GM12878 (cell line): ENCODE data around the gene PRR5. TPM values are rescaled to one million over a fixed set of nuclear protein-coding genes. Genes with fewer than 3 reads are reported as not detected.

ENCODE experiments used
- ATAC-seq: fragments of 200-7000 bp; cut with Tn5 transposase; 3 replicates; pipeline ENCODE4 v1.9.1; 2020; ENCODE audit warnings: mild to moderate bottlenecking, moderate library complexity
- BruUV-seq: library from RNA; stranded (reverse); fragments of 400-500 nt; replicated peaks from 2 replicates; lab custom pipeline; 2021; lab: Mats Ljungman, UMichigan
- CTCF ChIA-PET: fragments of 300-600 bp; sonication (Branson Sonifier 250); formaldehyde crosslinking; extraction: SDS; loops from one replicate; lab custom pipeline; 2021; ENCODE audit warnings: inconsistent platforms; lab: Yijun Ruan, JAX
- POLR2A ChIA-PET: fragments of 350-600 bp; formaldehyde crosslinking; extraction: SDS; loops from one replicate; lab custom pipeline; 2021; ENCODE audit warnings: inconsistent platforms; lab: Charles Lee
- RAD21 ChIA-PET: fragments of 300-600 bp; sonication (Branson Sonifier 250); formaldehyde crosslinking; loops from one replicate; lab custom pipeline; 2023; ENCODE audit warnings: antibody characterized with exemption; ENCODE audit not compliant: unreplicated experiment; lab: Charles Lee
- SMC1A ChIA-PET: fragments of 300-600 bp; sonication (Branson Sonifier 250); formaldehyde crosslinking; loops from one replicate; lab custom pipeline; 2023; ENCODE audit not compliant: unreplicated experiment, uncharacterized antibody; lab: Charles Lee
- DNase-seq: peaks from one replicate; pipeline ENCODE4 v3.0.0-alpha.2; 2011; ENCODE audit warnings: low read depth, low spot score
- FAIRE-seq: peaks from 3 replicates; lab custom pipeline; 2011; peaks lifted over from hg19 to GRCh38; lab: Jason Lieb, UNC
- H2AFZ ChIP-seq: 2 replicates; pipeline ENCODE4 v1.6.0; 2011; ENCODE audit warnings: low read depth, low read length, control low read depth; ENCODE audit not compliant: control insufficient read depth
- H3K27ac ChIP-seq: 2 replicates; pipeline ENCODE4 v1.5.1; 2011; ENCODE audit warnings: control low read depth; ENCODE audit not compliant: control insufficient read depth, insufficient read depth
- H3K27me3 ChIP-seq, 2 experiments: replicated peaks in 1 of 2; 2 replicates each; pipeline versions ENCODE4 v1.6.0 to v1.6.1; 2011; ENCODE audit warnings: low read length in 1 of 2; ENCODE audit not compliant: control insufficient read depth in 2 of 2, insufficient read depth in 2 of 2
- H3K36me3 ChIP-seq, 2 experiments: 2 replicates each; pipeline ENCODE4 v1.5.1; 2011; ENCODE audit warnings: low read length in 1 of 2; ENCODE audit not compliant: control insufficient read depth in 2 of 2, insufficient read depth in 2 of 2
- H3K4me1 ChIP-seq: 2 replicates; pipeline ENCODE4 v1.6.1; 2011; ENCODE audit warnings: mild to moderate bottlenecking, low read length, moderate library complexity, mixed read lengths; ENCODE audit not compliant: control insufficient read depth, insufficient read depth
- H3K4me2 ChIP-seq: 2 replicates; pipeline ENCODE4 v1.6.0; 2011; ENCODE audit warnings: control low read depth; ENCODE audit not compliant: control insufficient read depth, insufficient read depth
- H3K4me3 ChIP-seq: fragments of 200-600 bp; sonication (generic); 2 replicates; pipeline ENCODE4 v1.5.1; 2016
- H3K79me2 ChIP-seq: 2 replicates; pipeline ENCODE4 v1.6.0; 2011; ENCODE audit warnings: low read length; ENCODE audit not compliant: control insufficient read depth, insufficient read depth
- H3K9ac ChIP-seq: 2 replicates; pipeline ENCODE4 v1.8.0; 2011; ENCODE audit warnings: low read length, control low read depth, mixed read lengths; ENCODE audit not compliant: control insufficient read depth, insufficient read depth
- H3K9me3 ChIP-seq: replicated peaks from 3 replicates; pipeline ENCODE4 v1.5.1; 2011; ENCODE audit warnings: mild to moderate bottlenecking, low read length; ENCODE audit not compliant: control insufficient read depth, insufficient read depth
- H4K20me1 ChIP-seq: 2 replicates; pipeline ENCODE4 v1.6.0; 2011; ENCODE audit not compliant: control insufficient read depth, insufficient read depth
- NFYB ChIP-seq: IDR thresholded peaks from 2 replicates; pipeline ENCODE4 v1.6.1; 2011; ENCODE audit warnings: low read depth, mild to moderate bottlenecking, low read length, improper control_type of control experiment, moderate library complexity; ENCODE audit not compliant: insufficient read depth
- PML ChIP-seq: IDR thresholded peaks from 2 replicates; pipeline ENCODE4 v1.6.1; 2012; ENCODE audit warnings: low read length, inconsistent platforms
- POLR2A ChIP-seq: IDR thresholded peaks from 2 replicates; pipeline ENCODE4 v1.6.1; 2011; ENCODE audit warnings: low read depth, mild to moderate bottlenecking, low read length
- SRF ChIP-seq, 2 experiments: IDR thresholded peaks; 2 replicates each; pipeline ENCODE4 v1.6.1; 2011; ENCODE audit warnings: low read depth in 2 of 2, low read length in 2 of 2, mild to moderate bottlenecking in 1 of 2, moderate library complexity in 1 of 2
- WGBS: methylation state at CpG from one replicate; pipeline ENCODE4 v1.1.6; 2016; ENCODE audit warnings: low lambda C conversion rate; ENCODE audit not compliant: insufficient replicate concordance, insufficient coverage; ENCODE audit errors: missing lambda C conversion rate; 5-methylcytosine and 5-hydroxymethylcytosine counted together
- in situ Hi-C: fragments of 300-500 bp; cut with MboI; formaldehyde crosslinking; loops from 9 replicates; pipeline ENCODE4 v1.14.3; 2018; ENCODE audit warnings: mixed read lengths
- intact Hi-C: fragments of 100-400 bp; cut with micrococcal nuclease; formaldehyde crosslinking; loops from one replicate; pipeline ENCODE4 v1.14.2; 2022; ENCODE audit not compliant: unreplicated experiment
- polyA plus RNA-seq, 11 experiments: library from polyadenylated mRNA; depleted of rRNA in 4 of 11; unstranded in 6 of 11; stranded (reverse) in 5 of 11; fragments of >200 nt; fragmentation: Nextera tagmentation in 4 of 11; fragmentation: Illumina TruSeq in 1 of 11; extraction: Ambion mirVana in 4 of 11; extraction: Trizol in 1 of 11; gene quantifications; 1 replicate in 1 of 11; 2 replicates in 10 of 11; pipeline versions ENCODE4 v1.2.1 to v1.2.3, GENCODE V29; 2011 to 2016; ENCODE audit warnings: inconsistent platforms in 2 of 11, missing spikeins in 2 of 11, low read depth in 1 of 11
- total RNA-seq, 4 experiments: library from RNA; depleted of rRNA in 3 of 4; stranded (reverse); fragments of >200 nt in 3 of 4; fragmentation: Illumina TruSeq in 1 of 4; extraction: Trizol in 1 of 4; gene quantifications; 2 replicates each; pipeline versions ENCODE4 v1.2.1 to v1.2.3, GENCODE V29; 2013 to 2021

Gene PRR5
- total and polyA plus RNA-seq, 10 of the 15 experiments (the other 5 are each of a cell fraction or from before 2014, with no cell fraction given), result 0.03 to 9.4 (median 1.5) TPM

- H3K4me1 ChIP-seq, result peaks cover 4% of the 10 kb centered on the region
- H2AFZ ChIP-seq, result no peak overlapping the region
- FAIRE-seq, result no peak
- RAD21 ChIA-PET, result no interaction called here
- in situ Hi-C loops (no loop called here), intact Hi-C loops (no loop called here)
- H3K9me3 ChIP-seq, result no peaks in the 10 kb centered on the region
- SMC1A ChIA-PET, result no interaction called here
- H3K27me3 ChIP-seq, result no peaks in the 10 kb centered on the region
- no peak overlapping the region for H3K27ac ChIP-seq
- CTCF ChIA-PET, result no interaction called here
- no peaks in the 10 kb centered on the region for H4K20me1 ChIP-seq
- DNase-seq, result no peak
- H3K9ac ChIP-seq, result no peak overlapping the region
- POLR2A ChIA-PET, result no interaction called here
- H3K79me2 ChIP-seq, result no peaks in the 10 kb centered on the region
- no peaks in the 10 kb centered on the region; a peak in 1 of 4 replicates for H3K36me3 ChIP-seq
- no TSS peak for BruUV-seq
- no peak overlapping the region for H3K4me3 ChIP-seq
- ATAC-seq, result no peak
- 53% methylated on average over 2 of the region's 2 CpGs for WGBS
- H3K4me2 ChIP-seq, result no peak overlapping the region
- peak in 1 of 2 experiments; percentile 17; a peak in 1 of 4 replicates for TF ChIP-seq SRF (IDR thresholded peaks at IDR 0.05; ENCODE audit: low read depth in 2 of 2, low read length in 2 of 2)
- TF ChIP-seq POLR2A, result no peak
These were observed 20.6 kb downstream of the PRR5 start for GRCh38 chr22:44722611-44723010.

DNA sequence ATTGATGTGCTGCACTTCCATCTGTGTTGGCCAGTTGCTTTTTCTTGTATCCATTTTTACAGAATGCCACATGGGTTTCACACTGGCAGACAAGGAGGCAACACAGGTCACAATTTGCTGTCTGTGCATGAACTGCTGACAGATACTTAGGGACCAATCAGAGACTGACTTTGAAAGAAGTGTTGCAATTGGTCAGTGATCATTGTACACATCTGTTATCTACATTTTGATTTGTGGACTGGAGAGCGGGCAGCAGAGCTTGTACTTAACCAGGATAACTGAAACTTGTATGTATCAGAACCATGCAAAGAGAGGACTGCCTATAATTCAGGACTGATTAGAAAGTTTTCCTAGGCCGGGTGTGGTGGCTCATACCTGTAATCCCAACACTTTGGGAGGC is 21.8 kb downstream of the PRR5 start:
- Histone ChIP-seq H2AFZ (no peak overlapping the region), H3K27ac (no peak overlapping the region), H3K4me3 (no peak overlapping the region), H3K27me3 (no peaks in the 10 kb centered on the region), H3K36me3 (no peaks in the 10 kb centered on the region; a peak in 1 of 4 replicates), H3K9me3 (no peaks in the 10 kb centered on the region), H3K9ac (no peak overlapping the region), H3K4me1 (no peaks in the 10 kb centered on the region), H4K20me1 (no peaks in the 10 kb centered on the region), H3K4me2 (no peak overlapping the region), H3K79me2 (no peaks in the 10 kb centered on the region)
- TF ChIP-seq PML, result no peak
- 0 out of 2 replicates have a peak, but pooled peaks have one; percentile 19 for TF ChIP-seq NFYB
- no TSS peak for BruUV-seq
- POLR2A ChIA-PET, result no interaction called here
- DNase-seq, result peak; percentile 21
- CTCF ChIA-PET, result interaction anchor here (1.6 kb wide), 1 partner anchor 12 kb away, joined by 6 read pairs; no protein-coding TSS in a partner anchor
- ATAC-seq, result peak; percentile 45
- SMC1A ChIA-PET, result no interaction called here
- 66% methylated on average over 2 of the region's 2 CpGs for WGBS
- in situ Hi-C loops (no loop called here), intact Hi-C loops (no loop called here)
- peak; percentile 18 for FAIRE-seq
- RAD21 ChIA-PET, result no interaction called here
